Measurements from ENCODE around the gene PGC. TPM values are rescaled to one million over a fixed set of nuclear protein-coding genes. Genes with fewer than 3 reads are reported as not detected.

Gene PGC
- total RNA-seq, 1 donor from 2014 or later, result not detected

- TF ChIP-seq CTCF (IDR thresholded peaks at IDR 0.05; ENCODE audit: unreplicated experiment), result no peak
- DNase-seq (ENCODE audit: low spot score, unreplicated experiment), result no peak
- H3K4me1 Mint-ChIP-seq (ENCODE audit: low read depth), result no peaks in the 10 kb centered on the region
- no peak overlapping the region for H3K27ac Mint-ChIP-seq
- H3K27me3 Mint-ChIP-seq, result peaks cover 29% of the 10 kb centered on the region
- H3K36me3 Mint-ChIP-seq (ENCODE audit: insufficient read depth), result no peaks in the 10 kb centered on the region
- no peaks in the 10 kb centered on the region for H3K9me3 Mint-ChIP-seq (ENCODE audit: low read depth)
- H3K4me3 Mint-ChIP-seq (ENCODE audit: low read depth), result no peak overlapping the region
Measured at GRCh38 chr6:41700463-41701347, 46.5 kb downstream of the PGC start.

GRCh38 chr6:41699063-41699462, 48.1 kb downstream of the PGC start:
- no peaks in the 10 kb centered on the region for H3K36me3 Mint-ChIP-seq (ENCODE audit: insufficient read depth)

GRCh38 chr6:41697861-41698781, 49.1 kb downstream of the PGC start:
- Mint-ChIP-seq H3K4me1 (ENCODE audit: low read depth) (no peaks in the 10 kb centered on the region), H3K4me3 (ENCODE audit: low read depth) (no peak overlapping the region), H3K36me3 (ENCODE audit: insufficient read depth) (no peaks in the 10 kb centered on the region), H3K27ac (no peak overlapping the region), H3K9me3 (ENCODE audit: low read depth) (no peaks in the 10 kb centered on the region), H3K27me3 (peaks cover 24% of the 10 kb centered on the region)
- TF ChIP-seq CTCF (IDR thresholded peaks at IDR 0.05; ENCODE audit: unreplicated experiment), result no peak
- DNase-seq (ENCODE audit: low spot score, unreplicated experiment), result no peak

More at GRCh38 chr6:41699063-41699462, 48.1 kb downstream of the PGC start:
- Mint-ChIP-seq H3K27me3 (peaks cover 31% of the 10 kb centered on the region), H3K27ac (no peak overlapping the region), H3K4me3 (ENCODE audit: low read depth) (no peak overlapping the region), H3K9me3 (ENCODE audit: low read depth) (no peaks in the 10 kb centered on the region), H3K4me1 (ENCODE audit: low read depth) (no peaks in the 10 kb centered on the region)
- no peak for TF ChIP-seq CTCF (IDR thresholded peaks at IDR 0.05; ENCODE audit: unreplicated experiment)
- DNase-seq (ENCODE audit: low spot score, unreplicated experiment), result no peak

GRCh38 chr6:41696788-41697187, 50.4 kb downstream of the PGC start:
- H3K27ac Mint-ChIP-seq, result no peak overlapping the region
- no peak overlapping the region for H3K4me3 Mint-ChIP-seq (ENCODE audit: low read depth)
- DNase-seq (ENCODE audit: low spot score, unreplicated experiment), result no peak
- H3K9me3 Mint-ChIP-seq (ENCODE audit: low read depth), result no peaks in the 10 kb centered on the region
- TF ChIP-seq CTCF (IDR thresholded peaks at IDR 0.05; ENCODE audit: unreplicated experiment), result no peak
- no peaks in the 10 kb centered on the region for H3K4me1 Mint-ChIP-seq (ENCODE audit: low read depth)
- no peaks in the 10 kb centered on the region for H3K36me3 Mint-ChIP-seq (ENCODE audit: insufficient read depth)
- peaks cover 30% of the 10 kb centered on the region for H3K27me3 Mint-ChIP-seq

- Mint-ChIP-seq H3K27me3 (peaks cover 33% of the 10 kb centered on the region), H3K27ac (no peak overlapping the region), H3K4me1 (ENCODE audit: low read depth) (no peaks in the 10 kb centered on the region), H3K9me3 (ENCODE audit: low read depth) (no peaks in the 10 kb centered on the region), H3K36me3 (ENCODE audit: insufficient read depth) (no peaks in the 10 kb centered on the region), H3K4me3 (ENCODE audit: low read depth) (no peak overlapping the region)
- no peak for DNase-seq (ENCODE audit: low spot score, unreplicated experiment)
- no peak for TF ChIP-seq CTCF (IDR thresholded peaks at IDR 0.05; ENCODE audit: unreplicated experiment)
Measured at GRCh38 chr6:41695825-41696224, 51.4 kb downstream of the PGC start.

All from progenitor cell of endocrine pancreas (in vitro differentiated cells).